ENCODE data around the gene OXSR1.
"Not testable (repeated sequence)": the region's sequence is repeated elsewhere in the genome, so short reads cannot be mapped to it uniquely, and the experiment has no call there.

Gene OXSR1

DNA sequence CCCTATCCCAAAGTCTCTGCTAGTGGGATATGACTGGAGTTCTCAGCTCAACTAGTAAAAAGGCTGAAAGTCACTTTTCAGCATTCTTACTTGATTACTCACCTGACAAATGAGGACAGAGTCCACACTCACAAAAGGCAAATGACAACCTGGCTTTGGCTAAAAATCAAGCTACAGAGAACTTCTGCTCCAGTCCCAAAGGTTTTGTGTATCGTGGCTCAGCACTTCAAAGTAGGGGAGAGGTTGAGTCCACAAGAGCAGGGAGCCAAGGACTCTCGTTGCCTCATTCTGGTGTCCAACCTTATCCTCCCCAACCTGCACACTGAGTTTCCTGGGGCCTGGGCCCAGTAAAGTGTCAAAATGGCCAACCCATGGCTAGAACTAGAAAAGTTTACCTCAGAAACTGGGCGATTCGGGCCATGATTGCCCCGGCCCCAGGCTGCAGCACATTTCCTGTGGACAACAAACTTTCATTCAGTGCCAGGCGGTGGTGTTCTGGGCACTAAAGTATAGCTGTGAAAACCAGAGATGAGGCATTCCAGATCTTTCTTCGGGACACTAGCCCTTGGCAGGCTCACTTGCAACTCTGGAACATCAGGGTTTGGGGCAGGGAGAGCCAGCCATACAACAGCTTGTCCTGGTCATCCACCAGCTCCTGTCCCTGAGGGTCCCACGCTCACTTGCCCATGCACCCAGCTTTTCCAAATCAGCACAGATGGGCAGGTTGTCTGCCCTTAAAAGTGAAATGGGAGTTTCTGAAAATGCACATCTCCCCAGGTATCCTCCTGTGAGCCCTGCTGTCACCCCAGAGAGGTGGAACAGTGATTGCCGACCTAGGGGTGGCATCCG, 31.6 kb upstream of the OXSR1 start:
- Histone ChIP-seq H2AFZ (ENCODE audit: low read length) (no peak overlapping the region), H3K9me3 (ENCODE audit: insufficient read depth, low read depth, low read length) (no peaks in the 10 kb centered on the region), H4K20me1 (ENCODE audit: insufficient read depth, low read length, poor library complexity, severe bottlenecking) (peaks cover 26% of the 10 kb centered on the region), H3K79me2 (ENCODE audit: insufficient read depth, low read length) (peaks cover 42% of the 10 kb centered on the region), H3K4me3 (ENCODE audit: low read length, poor library complexity, severe bottlenecking) (no peak overlapping the region), H3K4me2 (ENCODE audit: low read depth, low read length, poor library complexity, severe bottlenecking) (peak overlapping the region; percentile 9), H3K27me3 (ENCODE audit: insufficient read depth, low read length, poor library complexity, severe bottlenecking) (no peaks in the 10 kb centered on the region), H3F3A (ENCODE audit: low read depth) (no peaks in the 10 kb centered on the region), H3K36me3 (ENCODE audit: insufficient read depth, low read length) (peaks cover 18% of the 10 kb centered on the region; the same call in 1 of the 2 replicates), H3K9me2 (replicated peaks; ENCODE audit: low read depth, low read length) (no peaks in the 10 kb centered on the region), H3K9ac (ENCODE audit: low read depth, low read length, poor library complexity, severe bottlenecking) (peak overlapping the region; percentile 11), H3K4me1 (ENCODE audit: insufficient read depth, low read length, poor library complexity, severe bottlenecking) (peaks cover 29% of the 10 kb centered on the region)
- TF ChIP-seq, protein P1, sequence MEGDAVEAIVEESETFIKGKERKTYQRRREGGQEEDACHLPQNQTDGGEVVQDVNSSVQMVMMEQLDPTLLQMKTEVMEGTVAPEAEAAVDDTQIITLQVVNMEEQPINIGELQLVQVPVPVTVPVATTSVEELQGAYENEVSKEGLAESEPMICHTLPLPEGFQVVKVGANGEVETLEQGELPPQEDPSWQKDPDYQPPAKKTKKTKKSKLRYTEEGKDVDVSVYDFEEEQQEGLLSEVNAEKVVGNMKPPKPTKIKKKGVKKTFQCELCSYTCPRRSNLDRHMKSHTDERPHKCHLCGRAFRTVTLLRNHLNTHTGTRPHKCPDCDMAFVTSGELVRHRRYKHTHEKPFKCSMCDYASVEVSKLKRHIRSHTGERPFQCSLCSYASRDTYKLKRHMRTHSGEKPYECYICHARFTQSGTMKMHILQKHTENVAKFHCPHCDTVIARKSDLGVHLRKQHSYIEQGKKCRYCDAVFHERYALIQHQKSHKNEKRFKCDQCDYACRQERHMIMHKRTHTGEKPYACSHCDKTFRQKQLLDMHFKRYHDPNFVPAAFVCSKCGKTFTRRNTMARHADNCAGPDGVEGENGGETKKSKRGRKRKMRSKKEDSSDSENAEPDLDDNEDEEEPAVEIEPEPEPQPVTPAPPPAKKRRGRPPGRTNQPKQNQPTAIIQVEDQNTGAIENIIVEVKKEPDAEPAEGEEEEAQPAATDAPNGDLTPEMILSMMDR (conservative IDR thresholded peaks at IDR 0.05; ENCODE audit: low read length): no peak
- TF ChIP-seq EZH2phosphoT487 (IDR thresholded peaks at IDR 0.05; ENCODE audit: borderline replicate concordance): no peak

DNA sequence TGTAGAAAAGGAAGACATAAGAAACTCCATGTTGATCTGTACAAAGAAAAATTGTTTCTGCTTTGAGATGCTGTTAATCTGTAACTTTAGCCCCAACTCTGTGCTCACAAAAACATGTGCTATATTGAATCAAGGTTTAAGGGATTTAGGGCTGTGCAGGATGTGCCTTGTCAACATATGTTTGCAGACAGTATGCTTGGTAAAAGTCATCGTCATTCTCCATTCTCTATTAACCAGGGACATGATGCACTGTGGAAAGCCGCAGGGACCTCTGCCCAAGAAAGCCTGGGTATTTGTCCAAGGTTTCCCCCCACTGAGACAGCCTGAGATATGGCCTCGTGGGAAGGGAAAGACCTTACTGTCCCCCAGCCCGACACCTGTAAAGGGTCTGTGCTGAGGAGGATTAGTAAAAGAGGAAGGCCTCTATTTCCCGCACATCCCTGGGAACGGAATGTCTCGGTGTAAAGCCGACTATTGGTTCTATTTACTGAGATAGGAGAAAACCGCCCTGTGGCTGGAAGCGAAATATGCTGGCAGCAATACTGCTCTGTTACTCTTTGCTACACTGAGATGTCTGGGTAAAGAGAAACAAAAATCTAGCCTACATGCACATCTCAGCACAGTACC, 30.7 kb upstream of the OXSR1 start:
- Histone ChIP-seq H4K20me1 (ENCODE audit: insufficient read depth, low read length, poor library complexity, severe bottlenecking) (peaks cover 29% of the 10 kb centered on the region), H3K4me1 (ENCODE audit: insufficient read depth, low read length, poor library complexity, severe bottlenecking) (peaks cover 37% of the 10 kb centered on the region), H3K79me2 (ENCODE audit: insufficient read depth, low read length) (peaks cover 50% of the 10 kb centered on the region), H3K4me3 (ENCODE audit: low read length, poor library complexity, severe bottlenecking) (peak overlapping the region; percentile 81), H3K4me2 (ENCODE audit: low read depth, low read length, poor library complexity, severe bottlenecking) (peak overlapping the region; percentile 92), H3K9ac (ENCODE audit: low read depth, low read length, poor library complexity, severe bottlenecking) (peak overlapping the region; percentile 86)
- H3K9me3 ChIP-seq (ENCODE audit: insufficient read depth, low read depth, low read length); H3K36me3 ChIP-seq (ENCODE audit: insufficient read depth, low read length); H3K9me2 ChIP-seq (replicated peaks; ENCODE audit: low read depth, low read length); H2AFZ ChIP-seq (ENCODE audit: low read length); H3F3A ChIP-seq (ENCODE audit: low read depth); H3K27me3 ChIP-seq (ENCODE audit: insufficient read depth, low read length, poor library complexity, severe bottlenecking): not testable (repeated sequence)

DNA sequence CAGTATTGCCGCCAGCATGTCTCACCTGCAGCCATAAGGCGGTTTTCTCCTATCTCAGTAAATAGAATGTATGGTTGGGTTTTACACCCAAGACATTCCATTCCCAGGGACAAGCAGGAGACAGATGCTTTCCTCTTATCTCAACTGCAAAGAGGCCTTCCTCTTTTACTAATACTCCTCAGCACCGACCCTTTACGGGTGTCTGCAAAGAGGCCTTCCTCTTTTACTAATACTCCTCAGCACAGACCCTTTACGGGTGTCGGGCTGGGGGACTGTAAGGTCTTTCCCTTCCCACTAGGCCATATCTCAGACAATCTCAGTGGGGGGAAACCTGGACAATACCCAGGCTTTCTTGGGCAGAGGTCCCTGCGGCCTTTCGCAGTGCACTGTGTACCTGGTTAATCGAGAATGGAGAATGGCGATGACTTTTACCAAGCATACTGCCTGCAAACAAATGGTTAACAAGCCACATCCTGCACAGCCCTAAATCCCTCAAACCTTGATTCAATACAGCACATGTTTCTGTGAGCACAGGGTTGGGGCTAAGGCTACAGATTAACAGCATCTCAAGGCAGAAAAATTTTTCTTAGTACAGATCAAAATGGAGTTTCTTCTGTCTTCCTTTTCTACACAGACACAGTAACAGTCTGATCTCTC, 29.6 kb upstream of the OXSR1 start:
- H4K20me1 ChIP-seq (ENCODE audit: insufficient read depth, low read length, poor library complexity, severe bottlenecking): peaks cover 35% of the 10 kb centered on the region
- H3K36me3 ChIP-seq (ENCODE audit: insufficient read depth, low read length); H3K9me2 ChIP-seq (replicated peaks; ENCODE audit: low read depth, low read length); H3K27me3 ChIP-seq (ENCODE audit: insufficient read depth, low read length, poor library complexity, severe bottlenecking); H2AFZ ChIP-seq (ENCODE audit: low read length); H3F3A ChIP-seq (ENCODE audit: low read depth); H3K9me3 ChIP-seq (ENCODE audit: insufficient read depth, low read depth, low read length): not testable (repeated sequence)
- peak overlapping the region; percentile 92 for H3K4me2 ChIP-seq (ENCODE audit: low read depth, low read length, poor library complexity, severe bottlenecking)
- H3K9ac ChIP-seq (ENCODE audit: low read depth, low read length, poor library complexity, severe bottlenecking): peak overlapping the region; percentile 86
- H3K4me1 ChIP-seq (ENCODE audit: insufficient read depth, low read length, poor library complexity, severe bottlenecking): peaks cover 45% of the 10 kb centered on the region
- H3K79me2 ChIP-seq (ENCODE audit: insufficient read depth, low read length): peaks cover 62% of the 10 kb centered on the region
- H3K4me3 ChIP-seq (ENCODE audit: low read length, poor library complexity, severe bottlenecking): peak overlapping the region; percentile 81

DNA sequence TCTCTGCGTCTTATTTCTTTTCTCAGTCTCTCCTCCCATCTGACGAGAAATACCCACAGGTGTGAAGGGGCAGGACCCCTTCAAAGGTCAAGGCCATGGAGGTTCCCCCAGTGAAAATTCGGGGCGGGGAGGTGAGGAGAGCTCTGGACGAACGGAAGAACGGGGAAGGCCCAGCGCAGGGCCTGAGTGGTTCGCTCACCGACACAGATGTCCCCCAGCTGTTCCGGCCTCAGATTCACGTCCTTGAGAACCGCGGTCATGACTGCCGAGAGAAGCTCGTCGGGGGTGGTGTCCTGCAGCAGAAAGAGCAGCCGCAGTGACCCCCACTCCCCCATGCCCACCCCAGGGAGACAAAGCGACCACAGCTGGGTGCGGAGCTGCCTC, 29.0 kb upstream of the OXSR1 start:
- Histone ChIP-seq H3K27me3 (ENCODE audit: insufficient read depth, low read length, poor library complexity, severe bottlenecking) (no peaks in the 10 kb centered on the region), H3K79me2 (ENCODE audit: insufficient read depth, low read length) (peaks cover 67% of the 10 kb centered on the region), H3K36me3 (ENCODE audit: insufficient read depth, low read length) (peaks cover 1% of the 10 kb centered on the region; the same call in 1 of the 2 replicates), H3K9ac (ENCODE audit: low read depth, low read length, poor library complexity, severe bottlenecking) (peak overlapping the region; percentile 86), H3K9me2 (replicated peaks; ENCODE audit: low read depth, low read length) (no peaks in the 10 kb centered on the region), H3K4me1 (ENCODE audit: insufficient read depth, low read length, poor library complexity, severe bottlenecking) (peaks cover 45% of the 10 kb centered on the region), H3K9me3 (ENCODE audit: insufficient read depth, low read depth, low read length) (no peaks in the 10 kb centered on the region), H3K4me2 (ENCODE audit: low read depth, low read length, poor library complexity, severe bottlenecking) (peak overlapping the region; percentile 92), H3F3A (ENCODE audit: low read depth) (no peaks in the 10 kb centered on the region), H3K4me3 (ENCODE audit: low read length, poor library complexity, severe bottlenecking) (peak overlapping the region; percentile 81), H2AFZ (ENCODE audit: low read length) (peak overlapping the region; percentile 53), H4K20me1 (ENCODE audit: insufficient read depth, low read length, poor library complexity, severe bottlenecking) (peaks cover 31% of the 10 kb centered on the region)
- TF ChIP-seq, protein P1 (conservative IDR thresholded peaks at IDR 0.05; ENCODE audit: low read length): no peak
- TF ChIP-seq EZH2phosphoT487 (IDR thresholded peaks at IDR 0.05; ENCODE audit: borderline replicate concordance): no peak

Measured in Loucy (cell line).